Right atrium auricular region (tissue), 2 donors: ENCODE results near the gene CNFN. TPM values are rescaled to one million over a fixed set of nuclear protein-coding genes. Genes with fewer than 3 reads are reported as not detected.
A peak's percentile ranks its signal among the peaks of the same experiment; 100 is the strongest.

ENCODE experiments used
- DNase-seq: peaks from one replicate; pipeline ENCODE4 v3.0.0-alpha.2; 2019; ENCODE audit warnings: low spot score
- H3K27ac ChIP-seq, 2 donors: fragments of 200-600 bp; sonication (generic); 1 replicate in 1 of 2; 2 replicates in 1 of 2; pipeline ENCODE4 v1.5.1; 2016 to 2019
- H3K27me3 ChIP-seq, 2 donors: fragments of 200-600 bp; sonication (generic); one replicate each; pipeline versions ENCODE4 v1.5.1 to v1.6.0; 2017 to 2019
- H3K36me3 ChIP-seq: fragments of 200-600 bp; sonication (generic); one replicate; pipeline ENCODE4 v1.5.1; 2016
- H3K4me1 ChIP-seq, 2 donors: fragments of 200-600 bp; sonication (generic); one replicate each; pipeline versions ENCODE4 v1.5.1 to v1.6.0; 2017 to 2019
- H3K4me3 ChIP-seq, 2 donors: fragments of 200-600 bp; sonication (generic); 1 replicate in 1 of 2; 2 replicates in 1 of 2; pipeline ENCODE4 v1.5.1; 2017 to 2019; ENCODE audit warnings: mild to moderate bottlenecking in 1 of 2, moderate library complexity in 1 of 2
- H3K9me3 ChIP-seq, 2 donors: fragments of 200-600 bp; sonication (generic); one replicate each; pipeline ENCODE4 v1.5.1; 2019
- CTCF ChIP-seq, 2 donors: fragments of 200-600 bp; sonication (generic); IDR thresholded peaks; one replicate each; pipeline ENCODE4 v1.5.1; 2019; ENCODE audit warnings: antibody characterized with exemption in 2 of 2
- total RNA-seq, 2 donors: library from RNA; depleted of rRNA; stranded (reverse); fragments of >200 nt; gene quantifications; one replicate each; pipeline ENCODE4 v1.1.0, GENCODE V29; 2016

CNFN gene
- total RNA-seq, 2 donors from 2014 or later, result 1.1 TPM; not detected in 1

GRCh38 chr19:42409477-42409876 is 19.4 kb upstream of the CNFN start:
- Histone ChIP-seq H3K27me3 (no peaks in the 10 kb centered on the region), H3K36me3 (no peaks in the 10 kb centered on the region), H3K4me1 (peaks cover 0 to 18% of the 10 kb centered on the region in 2 donors), H3K9me3 (no peaks in the 10 kb centered on the region), H3K27ac (peak overlapping the region in 1 of 2 donors; percentile 2), H3K4me3 (no peak overlapping the region)
- no peak for DNase-seq
- no peak for TF ChIP-seq CTCF (IDR thresholded peaks at IDR 0.05)

DNA sequence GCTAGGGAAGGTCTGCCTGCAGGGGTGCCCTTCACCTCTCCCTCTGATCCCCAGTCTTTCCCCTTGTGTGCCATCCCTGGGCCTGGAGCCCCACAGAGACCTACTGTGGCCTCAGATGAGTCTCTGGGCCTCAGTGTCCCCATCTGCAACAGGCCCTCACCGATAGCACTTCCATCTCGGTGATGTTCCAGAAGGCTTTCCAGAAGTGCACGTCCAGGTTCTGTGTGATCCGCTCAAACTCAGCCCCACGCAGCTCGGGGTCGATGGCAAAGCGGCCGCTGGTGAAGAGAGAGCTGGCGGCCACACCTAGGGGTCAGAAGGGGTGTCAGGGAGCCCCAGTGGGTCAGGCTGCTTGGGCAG is 17.7 kb upstream of the CNFN start:
- no peaks in the 10 kb centered on the region for H3K36me3 ChIP-seq
- H3K27me3 ChIP-seq, result no peaks in the 10 kb centered on the region
- peaks cover 0 to 18% of the 10 kb centered on the region in 2 donors for H3K4me1 ChIP-seq
- no peak for TF ChIP-seq CTCF (IDR thresholded peaks at IDR 0.05)
- no peak overlapping the region for H3K4me3 ChIP-seq
- H3K27ac ChIP-seq, result no peak overlapping the region
- no peaks in the 10 kb centered on the region for H3K9me3 ChIP-seq
- DNase-seq, result no peak

GRCh38 chr19:42407085-42407815 is 17.2 kb upstream of the CNFN start:
- H3K9me3 ChIP-seq, result no peaks in the 10 kb centered on the region
- no peak overlapping the region for H3K27ac ChIP-seq
- H3K27me3 ChIP-seq, result no peaks in the 10 kb centered on the region
- TF ChIP-seq CTCF (IDR thresholded peaks at IDR 0.05), result no peak
- peaks cover 0 to 21% of the 10 kb centered on the region in 2 donors for H3K4me1 ChIP-seq
- no peak for DNase-seq
- no peak overlapping the region for H3K4me3 ChIP-seq
- H3K36me3 ChIP-seq, result no peaks in the 10 kb centered on the region

- peaks cover 0 to 27% of the 10 kb centered on the region in 2 donors for H3K4me1 ChIP-seq
- no peak for DNase-seq
- no peaks in the 10 kb centered on the region for H3K27me3 ChIP-seq
- TF ChIP-seq CTCF (IDR thresholded peaks at IDR 0.05), result no peak
- no peaks in the 10 kb centered on the region for H3K9me3 ChIP-seq
- H3K4me3 ChIP-seq, result no peak overlapping the region
- no peaks in the 10 kb centered on the region for H3K36me3 ChIP-seq
- no peak overlapping the region for H3K27ac ChIP-seq
Observed at GRCh38 chr19:42406111-42406510, 16.0 kb upstream of the CNFN start.

DNA sequence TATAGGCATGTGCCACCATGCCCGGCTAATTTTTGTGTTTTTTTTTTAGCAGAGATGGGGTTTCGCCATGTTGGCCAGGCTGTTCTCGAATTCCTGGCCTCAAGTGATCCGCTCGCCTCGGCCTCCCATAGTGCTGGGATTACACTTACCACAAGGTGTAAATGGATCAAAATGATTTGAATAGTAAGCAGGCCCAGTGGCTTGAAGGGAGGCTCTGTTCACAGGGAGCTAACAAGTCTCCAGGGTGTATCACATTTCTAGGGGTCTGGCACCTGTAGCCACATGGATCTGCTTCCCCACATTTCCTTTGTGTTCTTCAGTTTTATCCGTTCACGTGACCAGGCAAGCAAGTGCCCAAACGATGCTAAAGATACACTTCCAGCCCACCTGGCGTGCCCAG is 13.5 kb upstream of the CNFN start:
- Histone ChIP-seq H3K27ac (no peak overlapping the region), H3K36me3 (no peaks in the 10 kb centered on the region), H3K4me1 (peaks cover 0 to 16% of the 10 kb centered on the region in 2 donors), H3K9me3 (no peaks in the 10 kb centered on the region), H3K27me3 (no peaks in the 10 kb centered on the region), H3K4me3 (no peak overlapping the region)
- no peak for DNase-seq
- TF ChIP-seq CTCF (IDR thresholded peaks at IDR 0.05), result no peak
